GM19467 (cell line): ENCODE data around the gene VSTM4.

Experiments
- ATAC-seq: cut with Tn5 transposase; IDR thresholded peaks from one replicate; pipeline ENCODE4 v1.9.1; 2021; ENCODE audit warnings: mild to moderate bottlenecking, moderate library complexity; ENCODE audit not compliant: unreplicated experiment

Gene VSTM4

GRCh38 chr10:49012603-49013002, 102.7 kb downstream of the VSTM4 start:
- ATAC-seq = no peak

- ATAC-seq = no peak
Measured at GRCh38 chr10:49011756-49012155, 103.6 kb downstream of the VSTM4 start.

DNA sequence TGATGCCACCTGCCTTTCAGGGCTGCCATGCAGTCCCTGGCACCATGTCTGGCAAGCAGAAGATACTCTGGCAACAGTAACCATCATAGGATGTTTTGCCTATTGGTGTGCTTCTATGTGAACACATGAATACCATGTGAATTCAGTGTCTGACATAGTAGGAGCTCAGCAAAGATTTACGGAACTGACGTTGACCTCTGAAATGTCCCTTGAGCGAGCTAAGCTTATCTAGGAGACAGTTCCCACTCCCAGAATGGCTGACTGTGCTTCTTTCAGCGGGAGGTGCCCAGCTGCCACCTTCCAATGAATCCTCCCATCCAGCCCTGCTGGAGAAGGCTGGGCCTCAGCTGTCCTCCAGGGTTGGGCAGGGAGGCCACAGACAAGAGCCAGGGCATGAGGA, 104.5 kb downstream of the VSTM4 start:
- ATAC-seq = no peak

DNA sequence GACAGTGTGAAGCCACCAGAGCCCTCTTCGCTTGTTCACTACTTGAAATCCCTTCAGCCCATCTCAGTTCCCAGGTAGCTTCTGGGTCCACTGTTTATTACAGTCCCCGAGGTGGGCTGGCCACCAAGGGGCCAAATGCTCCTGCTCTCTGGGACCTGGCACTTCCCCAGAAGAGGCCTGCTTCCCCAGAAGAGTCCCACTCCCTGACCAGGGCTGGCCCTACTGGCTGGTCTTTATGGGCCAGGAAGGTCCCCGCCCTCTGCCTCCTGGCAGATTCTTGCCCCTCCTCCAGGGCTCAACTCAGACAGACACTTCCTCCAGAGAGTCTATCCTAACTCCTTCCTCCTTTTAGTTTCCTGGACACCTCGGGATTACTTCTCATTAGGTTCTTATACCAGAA, 105.0 kb downstream of the VSTM4 start:
- no peak for ATAC-seq

GRCh38 chr10:49009199-49009979, 105.9 kb downstream of the VSTM4 start:
- ATAC-seq = no peak

GRCh38 chr10:49008505-49009198, 106.7 kb downstream of the VSTM4 start:
- ATAC-seq = no peak

DNA sequence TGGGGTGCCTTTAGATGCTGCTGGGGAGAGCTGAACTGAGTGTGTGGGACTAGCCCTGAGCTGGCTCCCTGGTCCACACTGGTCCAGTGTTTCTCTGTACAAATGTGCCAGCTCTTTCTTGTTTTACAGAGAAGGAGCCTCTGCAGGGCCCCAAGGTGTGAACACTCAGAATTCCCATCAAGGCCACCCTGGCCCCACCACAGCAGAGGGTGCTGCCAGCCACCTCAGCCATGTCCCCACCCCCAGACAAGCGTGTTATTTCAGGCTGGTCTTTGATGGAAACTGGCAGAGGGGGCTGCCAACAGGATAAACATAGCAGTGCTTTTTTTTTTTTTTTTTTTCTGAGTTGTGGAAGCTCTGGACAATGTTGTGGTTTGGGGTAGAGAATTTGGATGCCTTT, 107.2 kb downstream of the VSTM4 start:
- no peak for ATAC-seq

DNA sequence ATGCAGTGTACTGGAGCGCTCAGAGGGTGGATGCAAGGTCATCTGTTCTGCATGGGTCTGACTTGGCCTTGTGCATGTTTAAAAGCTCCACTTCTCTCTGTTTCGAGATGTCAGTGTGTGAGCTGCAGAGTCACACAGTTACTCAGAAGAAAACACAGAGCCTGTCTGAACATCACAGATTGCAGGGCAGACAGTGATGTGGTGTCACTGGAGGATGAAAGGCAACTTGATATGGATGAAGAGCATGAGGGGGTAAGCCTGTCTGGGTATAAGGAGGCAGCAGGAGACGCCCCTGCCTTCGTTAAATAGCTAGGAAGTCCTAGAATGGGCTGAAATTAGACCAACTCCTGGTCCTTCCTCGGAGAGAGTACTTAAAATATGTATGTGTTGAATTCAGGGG, 108.2 kb downstream of the VSTM4 start:
- ATAC-seq = no peak

DNA sequence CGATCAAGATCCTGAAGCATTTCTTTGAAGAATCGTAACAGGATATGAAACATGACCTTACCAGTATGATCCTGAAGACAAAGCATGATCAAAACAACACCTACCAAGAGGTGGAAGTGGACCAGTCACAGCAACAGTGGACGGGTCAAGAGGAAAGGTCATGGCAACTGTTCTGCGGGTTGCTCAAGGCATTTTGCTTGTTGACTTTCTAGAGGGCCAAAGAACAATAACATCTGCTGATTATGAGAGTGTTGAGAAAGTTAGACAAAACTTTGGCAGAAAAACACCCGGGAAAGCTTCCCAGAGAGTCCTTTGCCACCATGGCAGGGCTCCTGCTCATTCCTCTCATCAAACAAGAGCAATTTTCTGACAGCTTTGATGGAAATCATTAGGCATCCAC, 110.1 kb downstream of the VSTM4 start:
- ATAC-seq = no peak

DNA sequence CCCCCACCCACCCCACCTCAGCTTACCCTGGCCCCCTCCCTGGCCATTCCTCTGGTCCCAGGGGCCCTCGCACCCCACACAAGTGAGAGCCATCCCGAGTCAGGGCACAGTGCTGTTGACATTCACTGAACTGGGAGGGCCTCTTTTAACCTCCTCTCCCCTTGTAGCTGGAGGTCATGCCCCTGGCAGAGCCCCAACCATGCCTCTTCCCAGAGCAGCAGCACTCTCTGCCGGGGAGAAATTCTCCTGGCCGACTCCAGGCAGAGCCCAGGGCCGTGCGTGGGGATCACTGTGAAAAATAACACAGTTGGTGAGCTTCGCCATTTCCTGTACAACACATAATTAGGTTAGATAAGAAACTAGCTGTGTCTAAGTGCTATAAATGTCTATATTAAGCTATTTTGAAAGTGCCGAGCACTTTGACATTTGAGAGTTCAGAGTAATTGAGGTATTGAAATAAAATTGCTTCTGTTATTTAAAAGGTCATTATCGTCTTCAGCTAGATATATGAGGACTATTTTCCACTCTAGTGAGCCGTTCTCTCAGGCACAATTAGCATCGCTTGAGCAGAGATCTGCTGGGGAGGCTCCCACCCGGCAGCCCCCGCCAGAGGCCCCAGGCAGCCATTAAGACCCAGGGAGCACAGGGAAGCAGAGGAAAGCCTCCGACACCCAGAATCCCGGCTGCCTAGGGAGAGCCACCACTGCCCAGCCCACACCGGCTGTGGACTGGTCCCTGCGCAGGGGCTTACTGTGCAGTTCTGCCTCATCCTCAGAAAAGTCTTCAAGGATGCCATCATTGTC, 113.3 kb downstream of the VSTM4 start:
- ATAC-seq = no peak

DNA sequence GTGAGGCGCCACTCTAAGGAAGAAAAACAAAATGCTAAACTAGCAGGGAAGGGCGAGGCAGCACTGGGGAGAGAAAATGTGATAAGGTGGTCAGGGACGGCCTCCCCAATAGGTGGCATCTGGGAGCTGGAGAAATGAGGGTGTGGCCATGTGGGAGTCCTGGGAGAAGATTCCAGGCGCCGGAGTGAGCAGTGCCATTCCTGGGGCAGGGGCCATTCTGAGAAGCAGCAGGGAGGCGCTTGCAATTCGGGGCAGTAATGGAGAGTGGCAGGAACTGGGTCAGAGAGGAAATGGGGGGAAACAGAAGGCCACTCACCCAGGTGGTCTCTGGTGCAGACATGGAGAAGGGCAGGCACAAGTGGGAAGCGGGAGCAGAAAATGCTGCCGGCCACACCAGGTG, 113.9 kb downstream of the VSTM4 start:
- ATAC-seq = no peak

DNA sequence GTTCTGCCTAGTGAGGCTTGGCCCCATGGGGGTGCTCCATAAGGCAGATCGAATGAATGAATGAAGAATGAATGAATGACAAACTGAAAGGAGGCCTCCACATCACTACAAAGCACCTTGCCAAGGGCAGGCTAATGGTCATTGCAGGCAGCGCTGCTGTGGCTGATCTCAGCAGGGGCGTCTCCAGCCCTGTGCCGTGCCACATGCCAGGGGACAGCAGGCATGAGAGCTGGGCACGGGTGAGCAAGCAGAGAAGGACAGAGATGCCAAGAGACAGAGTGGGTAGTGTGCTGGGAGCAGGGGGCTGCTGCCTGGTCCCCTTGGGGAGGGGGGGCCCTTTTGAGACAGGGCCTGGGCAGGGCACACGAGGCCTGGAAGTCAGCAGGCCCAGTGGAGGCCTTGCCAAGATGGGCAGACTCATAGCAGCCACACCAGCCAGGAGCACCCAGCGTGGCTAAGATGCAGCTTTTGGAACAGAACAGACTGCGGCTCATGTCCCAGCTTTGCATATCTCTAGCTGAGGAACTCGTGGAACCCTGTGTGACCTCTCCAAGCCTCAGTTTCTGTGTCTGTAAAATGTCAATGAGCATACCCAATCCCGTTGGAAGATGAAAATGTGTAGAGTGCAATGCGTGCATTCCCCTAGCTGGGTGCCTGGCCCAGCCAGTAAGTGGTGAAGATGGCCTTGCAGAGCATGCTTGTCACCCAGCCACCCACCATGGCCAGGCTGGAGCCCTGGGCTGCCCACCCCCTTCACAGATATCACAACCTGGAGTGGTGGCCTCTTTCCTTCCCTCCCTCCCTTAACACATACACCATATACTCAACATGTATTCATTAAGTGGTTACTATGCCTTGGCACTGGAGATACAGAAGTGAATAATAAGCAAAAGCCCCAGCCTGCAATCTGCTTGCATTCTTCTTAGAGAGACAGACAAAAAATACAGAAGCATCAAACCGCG, 114.6 kb downstream of the VSTM4 start:
- ATAC-seq = no peak

DNA sequence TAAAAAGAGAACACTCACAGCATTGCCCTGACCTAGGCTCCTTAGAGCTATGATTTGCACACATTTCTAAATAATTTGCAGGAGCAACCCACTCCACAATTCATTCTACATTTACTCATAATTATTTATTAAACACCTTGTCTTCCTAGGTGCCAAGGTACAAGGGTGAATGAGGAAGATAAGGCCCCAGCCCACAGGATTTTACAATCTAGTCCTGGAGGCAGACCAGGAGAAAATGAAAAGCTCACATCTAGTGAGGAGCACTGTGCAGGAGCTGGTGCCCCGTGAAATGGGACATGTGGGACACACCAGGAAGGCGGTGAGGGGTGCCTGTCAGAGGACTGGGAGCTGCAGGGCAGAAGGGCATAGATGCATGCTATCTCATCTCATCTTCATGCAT, 116.0 kb downstream of the VSTM4 start:
- no peak for ATAC-seq

DNA sequence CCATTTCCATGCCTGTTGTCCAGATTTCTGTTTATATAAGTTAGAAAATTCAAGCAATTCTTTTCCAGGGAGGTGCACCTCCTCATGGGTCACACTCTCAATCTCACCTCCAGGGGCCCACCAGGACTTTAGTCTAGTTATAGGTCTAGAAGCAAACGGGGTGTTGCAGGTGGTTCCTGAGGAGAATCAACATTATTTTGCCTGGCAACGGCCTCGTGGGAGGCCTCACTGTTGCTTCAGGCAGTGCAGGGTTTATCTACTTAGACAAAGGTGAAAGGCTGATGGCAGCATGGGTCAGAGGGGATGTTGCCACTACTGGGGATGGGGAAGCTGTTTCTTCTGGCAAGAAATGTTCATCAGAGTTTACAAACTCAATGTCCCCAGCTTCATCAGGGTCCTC, 119.0 kb downstream of the VSTM4 start:
- ATAC-seq = no peak

DNA sequence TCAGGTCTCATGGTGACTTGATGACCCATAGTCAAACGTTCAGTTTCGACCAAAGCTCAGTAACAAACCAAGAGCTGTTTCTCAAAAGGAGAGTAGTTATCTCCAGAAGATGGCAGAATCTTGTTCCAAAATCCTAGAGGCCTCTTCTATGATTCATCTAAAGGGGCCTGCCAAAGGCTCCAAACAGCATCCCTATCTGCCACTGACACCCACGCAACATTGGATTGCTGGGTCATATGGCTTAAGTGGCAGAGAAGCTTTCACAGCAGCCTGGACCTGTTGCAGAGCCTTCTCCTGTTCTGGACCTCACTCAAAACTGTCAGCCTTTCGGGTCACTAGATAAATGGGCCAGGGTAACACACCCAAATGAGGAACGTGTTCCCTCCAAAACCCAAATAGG, 121.7 kb downstream of the VSTM4 start:
- no peak for ATAC-seq

GRCh38 chr10:48990226-48990625, 125.1 kb downstream of the VSTM4 start:
- no peak for ATAC-seq

GRCh38 chr10:48985621-48986158, 129.6 kb downstream of the VSTM4 start:
- ATAC-seq = no peak

- no peak for ATAC-seq
Measured at GRCh38 chr10:48983648-48984351, 131.5 kb downstream of the VSTM4 start.

DNA sequence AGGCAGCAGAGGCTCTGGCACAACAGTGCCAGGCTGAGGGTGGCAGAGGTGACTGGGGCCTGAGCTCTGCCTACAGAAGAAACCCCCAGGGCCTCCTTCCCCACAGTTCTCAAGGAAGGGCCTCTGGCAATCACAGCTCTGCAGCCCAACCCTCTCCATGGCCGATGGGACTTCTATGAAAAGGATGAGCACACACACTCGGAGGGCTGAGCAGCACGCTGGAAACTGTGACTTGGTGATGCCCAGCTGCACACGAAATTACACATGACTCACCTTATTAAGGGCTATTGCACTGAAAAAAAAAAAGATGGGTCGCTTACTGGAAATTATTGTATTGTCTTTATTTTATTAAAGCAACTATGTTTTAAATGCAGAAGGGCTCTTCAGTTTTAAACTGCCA, 132.7 kb downstream of the VSTM4 start:
- no peak for ATAC-seq
